Thoracic aorta (tissue), 2 donors: ENCODE measurements around the gene WFDC10A. TPM values are rescaled to one million over a fixed set of nuclear protein-coding genes. Genes with fewer than 3 reads are reported as not detected.

ENCODE experiments used
- ATAC-seq: fragments of 150-250 bp; one replicate; pipeline ENCODE4 v1.8.0; 2017; ENCODE audit warnings: low read depth; ENCODE audit not compliant: insufficient number of reproducible peaks, low FRiP score
- DNase-seq: peaks from one replicate; pipeline ENCODE4 v3.0.0-alpha.2; 2020; ENCODE audit warnings: low spot score
- H3K27ac ChIP-seq, 2 donors: fragments of 200-600 bp; sonication (generic); 1 replicate in 1 of 2; 2 replicates in 1 of 2; pipeline ENCODE4 v1.5.1; 2016; ENCODE audit warnings: mild to moderate bottlenecking in 2 of 2, moderate library complexity in 2 of 2
- H3K27me3 ChIP-seq: fragments of 200-600 bp; sonication (generic); replicated peaks from 2 replicates; pipeline ENCODE4 v1.6.0; 2016; ENCODE audit warnings: mild to moderate bottlenecking; ENCODE audit not compliant: insufficient read depth
- H3K36me3 ChIP-seq: fragments of 200-600 bp; sonication (generic); one replicate; pipeline ENCODE4 v1.5.1; 2016
- H3K4me1 ChIP-seq, 2 donors: fragments of 200-600 bp; sonication (generic); 1 replicate in 1 of 2; 2 replicates in 1 of 2; pipeline versions ENCODE4 v1.5.1 to v1.6.0; 2016; ENCODE audit warnings: low read depth in 2 of 2, mild to moderate bottlenecking in 1 of 2; ENCODE audit not compliant: control insufficient read depth in 1 of 2
- H3K4me3 ChIP-seq: fragments of 200-600 bp; sonication (generic); 2 replicates; pipeline ENCODE4 v1.5.1; 2016; ENCODE audit warnings: mild to moderate bottlenecking
- H3K9me3 ChIP-seq: fragments of 200-600 bp; sonication (generic); 2 replicates; pipeline ENCODE4 v1.5.1; 2016
- CTCF ChIP-seq: fragments of 200-600 bp; sonication (generic); IDR thresholded peaks from one replicate; pipeline ENCODE4 v1.5.1; 2019; ENCODE audit warnings: antibody characterized with exemption
- total RNA-seq, 2 donors: library from RNA; depleted of rRNA; stranded (reverse); fragments of >200 nt; gene quantifications; one replicate each; pipeline versions ENCODE4 v1.1.0 to v1.2.3, GENCODE V29; 2016

WFDC10A gene
- total RNA-seq, 2 donors from 2014 or later: not detected

GRCh38 chr20:45589725-45590124 is 39.8 kb upstream of the WFDC10A start:
- ATAC-seq (no peak), DNase-seq (no peak)
- no peak for TF ChIP-seq CTCF
- no peak overlapping the region for H3K4me3 ChIP-seq
- H3K27ac ChIP-seq: no peak overlapping the region
- no peaks in the 10 kb centered on the region for H3K4me1 ChIP-seq
- no peaks in the 10 kb centered on the region for H3K27me3 ChIP-seq
- H3K9me3 ChIP-seq: no peaks in the 10 kb centered on the region
- H3K36me3 ChIP-seq: no peaks in the 10 kb centered on the region

GRCh38 chr20:45592574-45593189 is 36.9 kb upstream of the WFDC10A start:
- Histone ChIP-seq H3K27ac (no peak overlapping the region), H3K4me3 (no peak overlapping the region), H3K27me3 (no peaks in the 10 kb centered on the region), H3K36me3 (no peaks in the 10 kb centered on the region), H3K9me3 (no peaks in the 10 kb centered on the region), H3K4me1 (no peaks in the 10 kb centered on the region)
- DNase-seq: no peak
- ATAC-seq: no peak
- TF ChIP-seq CTCF: no peak

- H3K27me3 ChIP-seq: no peaks in the 10 kb centered on the region
- no peak overlapping the region for H3K4me3 ChIP-seq
- H3K27ac ChIP-seq: no peak overlapping the region
- no peaks in the 10 kb centered on the region for H3K4me1 ChIP-seq
- no peaks in the 10 kb centered on the region for H3K36me3 ChIP-seq
- no peak for DNase-seq
- no peaks in the 10 kb centered on the region for H3K9me3 ChIP-seq
- no peak for ATAC-seq
- TF ChIP-seq CTCF: no peak
Observed at GRCh38 chr20:45593498-45593897, 36.0 kb upstream of the WFDC10A start.

GRCh38 chr20:45595235-45595634 is 34.3 kb upstream of the WFDC10A start:
- TF ChIP-seq CTCF: no peak
- H3K4me3 ChIP-seq: no peak overlapping the region
- ATAC-seq (no peak), DNase-seq (no peak)
- H3K4me1 ChIP-seq: no peaks in the 10 kb centered on the region
- no peaks in the 10 kb centered on the region for H3K36me3 ChIP-seq
- H3K27ac ChIP-seq: no peak overlapping the region
- no peaks in the 10 kb centered on the region for H3K9me3 ChIP-seq
- no peaks in the 10 kb centered on the region for H3K27me3 ChIP-seq

- no peak for DNase-seq
Observed at GRCh38 chr20:45607810-45608209, 21.7 kb upstream of the WFDC10A start.

More at GRCh38 chr20:45607810-45608209, 21.7 kb upstream of the WFDC10A start:
- no peak for TF ChIP-seq CTCF
- H3K27me3 ChIP-seq: no peaks in the 10 kb centered on the region
- no peak for ATAC-seq
- H3K4me1 ChIP-seq: no peaks in the 10 kb centered on the region
- H3K27ac ChIP-seq: no peak overlapping the region
- peaks cover 4% of the 10 kb centered on the region for H3K9me3 ChIP-seq
- no peak overlapping the region for H3K4me3 ChIP-seq
- H3K36me3 ChIP-seq: no peaks in the 10 kb centered on the region
